ENCODE measurements around the gene HOXB9. TPM values are rescaled to one million over a fixed set of nuclear protein-coding genes. Genes with fewer than 3 reads are reported as not detected.

HOXB9 gene
- polyA plus RNA-seq, 1 experiment = not detected

- H3K27me3 ChIP-seq (ENCODE audit: control insufficient read depth, insufficient read depth, low read length) = peaks cover 68% of the 10 kb centered on the region
- no peak for TF ChIP-seq CTCF (IDR thresholded peaks at IDR 0.05; ENCODE audit: insufficient read depth, low read depth, low read length)
- H3K4me3 ChIP-seq (ENCODE audit: low read depth, low read length) = no peak overlapping the region
- no peaks in the 10 kb centered on the region for H3K36me3 ChIP-seq (ENCODE audit: control insufficient read depth, insufficient read depth, low read length)
- CTCF ChIA-PET = interaction anchor here (0.6 kb wide), 1 partner anchor 82 kb away, joined by 3 read pairs; no protein-coding TSS in a partner anchor
- DNase-seq (ENCODE audit: low read depth) = no peak
- POLR2A ChIA-PET = no interaction called here
Measured at GRCh38 chr17:48642843-48643696, 16.9 kb upstream of the HOXB9 start.

- Histone ChIP-seq H3K36me3 (ENCODE audit: control insufficient read depth, insufficient read depth, low read length) (no peaks in the 10 kb centered on the region), H3K27me3 (ENCODE audit: control insufficient read depth, insufficient read depth, low read length) (peaks cover 70% of the 10 kb centered on the region), H3K4me3 (ENCODE audit: low read depth, low read length) (no peak overlapping the region)
- no peak for DNase-seq (ENCODE audit: low read depth)
- CTCF ChIA-PET = no interaction called here
- POLR2A ChIA-PET = no interaction called here
- no peak for TF ChIP-seq CTCF (IDR thresholded peaks at IDR 0.05; ENCODE audit: insufficient read depth, low read depth, low read length)
Measured at GRCh38 chr17:48642059-48642842, 16.1 kb upstream of the HOXB9 start.

- ChIA-PET POLR2A (no interaction called here), CTCF (no interaction called here)
- peaks cover 75% of the 10 kb centered on the region for H3K27me3 ChIP-seq (ENCODE audit: control insufficient read depth, insufficient read depth, low read length)
- DNase-seq (ENCODE audit: low read depth) = no peak
- H3K36me3 ChIP-seq (ENCODE audit: control insufficient read depth, insufficient read depth, low read length) = no peaks in the 10 kb centered on the region
- TF ChIP-seq CTCF (IDR thresholded peaks at IDR 0.05; ENCODE audit: insufficient read depth, low read depth, low read length) = no peak
- no peak overlapping the region for H3K4me3 ChIP-seq (ENCODE audit: low read depth, low read length)
Measured at GRCh38 chr17:48641541-48642058, 15.4 kb upstream of the HOXB9 start.

- no peak overlapping the region for H3K4me3 ChIP-seq (ENCODE audit: low read depth, low read length)
- TF ChIP-seq CTCF (IDR thresholded peaks at IDR 0.05; ENCODE audit: insufficient read depth, low read depth, low read length) = no peak
- H3K27me3 ChIP-seq (ENCODE audit: control insufficient read depth, insufficient read depth, low read length) = peaks cover 74% of the 10 kb centered on the region
- no peaks in the 10 kb centered on the region for H3K36me3 ChIP-seq (ENCODE audit: control insufficient read depth, insufficient read depth, low read length)
- ChIA-PET POLR2A (no interaction called here), CTCF (interaction anchor here (1.4 kb wide), 2 partner anchors 9 to 40 kb away, joined by 3 to 4 read pairs; no protein-coding TSS in a partner anchor)
- DNase-seq (ENCODE audit: low read depth) = no peak
Measured at GRCh38 chr17:48640858-48641180, 14.7 kb upstream of the HOXB9 start.

Measured in BJ (cell line).